HG03039 (cell line): ENCODE results near the gene VGLL2.

Experiments used
- ATAC-seq: cut with Tn5 transposase; IDR thresholded peaks from one replicate; pipeline ENCODE4 v1.9.1; 2021; ENCODE audit warnings: mild to moderate bottlenecking, moderate library complexity; ENCODE audit not compliant: unreplicated experiment

The VGLL2 gene

DNA sequence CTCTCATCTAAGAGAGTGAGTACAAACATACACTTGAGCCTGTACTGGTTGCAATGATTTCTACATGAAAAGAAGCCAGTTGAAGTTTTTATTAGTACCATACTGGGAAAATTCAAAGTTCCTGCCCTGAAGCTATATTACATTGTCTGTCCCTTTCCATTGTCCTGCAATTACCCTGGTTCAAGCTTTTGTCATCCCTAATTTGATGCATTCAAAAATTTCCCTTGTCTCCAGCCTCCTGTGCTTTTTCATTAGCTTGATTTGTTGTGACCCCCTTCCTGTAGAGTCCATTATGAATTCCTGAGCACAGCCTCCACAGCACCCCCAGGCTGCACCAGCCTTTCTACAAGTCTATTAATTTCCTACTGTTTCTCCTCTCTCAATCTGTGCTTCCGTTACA is 46.4 kb downstream of the VGLL2 start:
- ATAC-seq: no peak

DNA sequence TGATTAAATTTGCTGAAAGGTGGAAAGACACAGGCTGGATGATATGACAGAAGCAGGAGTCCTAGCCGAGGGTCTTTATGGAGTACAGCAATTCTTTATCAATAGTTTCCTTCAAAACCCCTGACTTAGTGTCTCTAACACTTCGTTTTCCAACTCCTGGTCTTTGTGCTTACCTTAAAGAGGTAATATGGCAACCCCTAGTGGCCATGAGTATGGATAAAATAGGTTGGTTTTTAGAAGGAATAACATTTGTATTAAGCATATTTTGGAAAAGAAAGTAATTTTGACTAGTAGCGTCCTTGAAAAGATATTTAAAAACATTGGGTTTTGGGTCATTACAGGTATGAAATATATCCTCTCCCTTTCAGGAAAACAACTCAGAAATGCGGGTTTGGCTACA is 51.9 kb downstream of the VGLL2 start:
- no peak for ATAC-seq
